HepG2 (cell line): ENCODE data around the gene RAD17. TPM values are rescaled to one million over a fixed set of nuclear protein-coding genes. Genes with fewer than 3 reads are reported as not detected.

Experiments
- AHDC1 ChIP-seq: sonication (generic); formaldehyde crosslinking; IDR thresholded peaks from 2 replicates; pipeline ENCODE4 v1.5.1; 2020; ENCODE audit warnings: mild to moderate bottlenecking, missing genetic modification reagents, borderline replicate concordance
- CEBPB ChIP-seq: IDR thresholded peaks from 2 replicates; pipeline ENCODE4 v1.6.1; 2011; ENCODE audit warnings: low read depth, low read length, improper control_type of control experiment, borderline replicate concordance
- ERF ChIP-seq: IDR thresholded peaks from 2 replicates; pipeline ENCODE4 v1.6.1; 2018; ENCODE audit warnings: missing biosample characterization, missing genetic modification reagents
- FOSL1 ChIP-seq: sonication (generic); formaldehyde crosslinking; IDR thresholded peaks from 2 replicates; pipeline ENCODE4 v1.9.0; 2021; ENCODE audit warnings: missing genetic modification reagents, borderline replicate concordance
- FOXK2 ChIP-seq: fragments of 450-650 bp; IDR thresholded peaks from 2 replicates; pipeline ENCODE4 v1.6.1; 2016
- FOXP4 ChIP-seq: sonication (generic); formaldehyde crosslinking; IDR thresholded peaks from 2 replicates; pipeline ENCODE4 v1.4.0; 2020; ENCODE audit warnings: missing genetic modification reagents
- GFI1 ChIP-seq: sonication (generic); formaldehyde crosslinking; IDR thresholded peaks from 2 replicates; pipeline ENCODE4 v1.5.0; 2020; ENCODE audit warnings: missing genetic modification reagents, mild to moderate bottlenecking, borderline replicate concordance
- MBD4 ChIP-seq: IDR thresholded peaks from 2 replicates; pipeline ENCODE4 v1.6.1; 2012; ENCODE audit warnings: low read length, inconsistent platforms, borderline replicate concordance
- PHF21A ChIP-seq: sonication (generic); formaldehyde crosslinking; IDR thresholded peaks from 2 replicates; pipeline ENCODE4 v1.5.0; 2020; ENCODE audit warnings: mild to moderate bottlenecking, missing genetic modification reagents
- PHF5A ChIP-seq: IDR thresholded peaks from one replicate; pipeline ENCODE4 v1.6.1; 2018; ENCODE audit warnings: low read depth, missing genetic modification reagents; ENCODE audit not compliant: unreplicated experiment
- RFX1 ChIP-seq: fragments of 450-650 bp; IDR thresholded peaks from 2 replicates; pipeline ENCODE4 v1.6.1; 2017
- SALL1 ChIP-seq: sonication (generic); formaldehyde crosslinking; IDR thresholded peaks from 2 replicates; pipeline ENCODE4 v1.8.0; 2022; ENCODE audit warnings: mild to moderate bottlenecking, missing genetic modification reagents
- SMC3 ChIP-seq: IDR thresholded peaks from 2 replicates; pipeline ENCODE4 v1.6.1; 2011; ENCODE audit warnings: low read length, improper control_type of control experiment
- TFAP4 ChIP-seq: sonication (generic); IDR thresholded peaks from 2 replicates; pipeline ENCODE4 v1.6.1; 2016; ENCODE audit warnings: low read depth, borderline replicate concordance
- ZBTB43 ChIP-seq: sonication (generic); formaldehyde crosslinking; conservative IDR thresholded peaks from 2 replicates; pipeline ENCODE4 v1.4.0; 2020; ENCODE audit warnings: missing genetic modification reagents
- ZFP90 ChIP-seq: sonication (generic); formaldehyde crosslinking; IDR thresholded peaks from 2 replicates; pipeline ENCODE4 v1.8.0; 2022; ENCODE audit warnings: missing genetic modification reagents, mild to moderate bottlenecking, inconsistent platforms, borderline replicate concordance
- ZNF333 ChIP-seq: sonication (generic); formaldehyde crosslinking; IDR thresholded peaks from 2 replicates; pipeline ENCODE4 v1.4.0; 2020; ENCODE audit warnings: mild to moderate bottlenecking, missing genetic modification reagents, borderline replicate concordance
- ZNF414 ChIP-seq: sonication (generic); formaldehyde crosslinking; IDR thresholded peaks from 2 replicates; pipeline ENCODE4 v1.5.0; 2020; ENCODE audit warnings: missing genetic modification reagents
- ZNF543 ChIP-seq: sonication (generic); formaldehyde crosslinking; IDR thresholded peaks from 2 replicates; pipeline ENCODE4 v1.4.0; 2020; ENCODE audit warnings: mild to moderate bottlenecking, missing genetic modification reagents
- ZNF550 ChIP-seq: sonication (generic); formaldehyde crosslinking; IDR thresholded peaks from 2 replicates; pipeline ENCODE4 v1.4.0; 2020; ENCODE audit warnings: mild to moderate bottlenecking, missing genetic modification reagents, borderline replicate concordance
- polyA plus RNA-seq, 8 experiments: library from polyadenylated mRNA; depleted of rRNA in 3 of 8; stranded (reverse) in 7 of 8; unstranded in 1 of 8; fragments of >200 nt; fragmentation: Illumina TruSeq in 4 of 8; extraction: Trizol in 4 of 8; gene quantifications; 2 replicates each; pipeline versions ENCODE4 v1.2.1 to v1.2.3, GENCODE V29; 2011 to 2016; ENCODE audit warnings: low read depth in 4 of 8, missing spikeins in 1 of 8, mixed read lengths in 1 of 8; ENCODE audit not compliant: insufficient read depth in 1 of 8
- total RNA-seq, 5 experiments: library from RNA; depleted of rRNA; stranded (reverse); fragments of >200 nt; fragmentation: Illumina TruSeq; extraction: Trizol; gene quantifications; 2 replicates each; pipeline ENCODE4 v1.2.3, GENCODE V29; 2016; ENCODE audit warnings: low read depth in 1 of 5

The RAD17 gene
- total and polyA plus RNA-seq, 2 of the 13 experiments (the other 11 are each of a cell fraction or from before 2014, with no cell fraction given) = 24.0 to 25.9 TPM

GRCh38 chr5:69444127-69444754 is 74.6 kb downstream of the RAD17 start (continued):
- TF ChIP-seq FOXP4 (CRISPR knock-in tag) (peak; percentile 75), ZBTB43 (CRISPR knock-in tag) (peak; percentile 79; the same call in 1 of the 2 replicates), TFAP4 (peak; percentile 14; the same call in 1 of the 2 replicates), PHF21A (CRISPR knock-in tag) (peak; percentile 56), ZNF333 (CRISPR knock-in tag) (no peak), CEBPB (peak; percentile 66; the same call in 1 of the 2 replicates), FOSL1 (CRISPR knock-in tag) (peak; percentile 85), ERF (CRISPR knock-in tag) (peak; percentile 22; the same call in 1 of the 2 replicates), SMC3 (peak; percentile 1; the same call in 1 of the 2 replicates), SALL1 (CRISPR knock-in tag) (peak; percentile 72; the same call in 1 of the 2 replicates), RFX1 (peak; percentile 58; the same call in 1 of the 2 replicates), FOXK2 (peak; percentile 50), ZFP90 (no peak), AHDC1 (CRISPR knock-in tag) (peak; percentile 87), PHF5A (CRISPR knock-in tag) (peak; percentile 78), GFI1 (CRISPR knock-in tag) (peak; percentile 87), MBD4 (peak; percentile 59; the same call in 1 of the 2 replicates), ZNF414 (CRISPR knock-in tag) (0 out of 2 replicates have a peak, but pooled peaks have one; percentile 28), ZNF543 (CRISPR knock-in tag) (no peak), ZNF550 (no peak)
